HCT116 (cell line): ENCODE measurements around the gene RERG. TPM values are rescaled to one million over a fixed set of nuclear protein-coding genes. Genes with fewer than 3 reads are reported as not detected.

ENCODE experiments used
- ATAC-seq: fragments of 200-7000 bp; cut with Tn5 transposase; 2 replicates; pipeline ENCODE4 v1.9.1; 2020; ENCODE audit warnings: mild to moderate bottlenecking, moderate library complexity
- BruUV-seq: library from RNA; stranded (reverse); fragments of 400-500 nt; replicated peaks from 2 replicates; lab custom pipeline; 2021; lab: Mats Ljungman, UMichigan
- CTCF ChIA-PET: fragments of 300-600 bp; sonication (Branson Sonifier 250); formaldehyde crosslinking; loops from one replicate; lab custom pipeline; 2021; ENCODE audit warnings: antibody characterized with exemption; lab: Charles Lee
- POLR2A ChIA-PET: fragments of 300-600, 350-600 bp; sonication (Branson Sonifier 250); formaldehyde crosslinking; loops from one replicate; lab custom pipeline; 2021; ENCODE audit warnings: antibody characterized with exemption; lab: Charles Lee
- RAD21 ChIA-PET, 2 experiments: fragments of 300-600 bp; sonication (Branson Sonifier 250); formaldehyde crosslinking; loops; one replicate each; lab custom pipeline; 2023; ENCODE audit warnings: low total read pairs in 2 of 2; ENCODE audit not compliant: uncharacterized antibody in 2 of 2, unreplicated experiment in 2 of 2, low non-redundant PET in 1 of 2; lab: Charles Lee
- DNase-seq: peaks from one replicate; pipeline ENCODE4 v3.0.0-alpha.2; 2010; ENCODE audit warnings: low read depth, low spot score
- H2AFZ ChIP-seq: fragments of 200-600 bp; shearing (Covaris generic), sonication (generic); 2 replicates; pipeline ENCODE4 v1.6.1; 2017; ENCODE audit warnings: low read depth, mixed run types, mixed read lengths, antibody characterized with exemption, low read length; ENCODE audit not compliant: poor library complexity, severe bottlenecking
- H3K27ac ChIP-seq: 2 replicates; pipeline ENCODE4 v1.5.1; 2012; ENCODE audit warnings: low read depth, low read length
- H3K27me3 ChIP-seq: fragments of 200-600 bp; sonication (generic); 2 replicates; pipeline ENCODE4 v1.6.1; 2016; ENCODE audit warnings: mixed run types, low read length, mixed read lengths; ENCODE audit not compliant: insufficient read depth
- H3K36me3 ChIP-seq, 2 experiments: fragments of 200-500 bp in 1 of 2; fragments of 200-600 bp in 1 of 2; sonication (Bioruptor generic) in 1 of 2; sonication (generic) in 1 of 2; 2 replicates each; pipeline versions ENCODE4 v1.5.1 to v1.6.1; 2014 to 2016; ENCODE audit warnings: low read length in 2 of 2, inconsistent platforms in 1 of 2, mixed read lengths in 1 of 2, mixed run types in 1 of 2; ENCODE audit not compliant: insufficient read depth in 2 of 2, control insufficient read depth in 1 of 2
- H3K4me1 ChIP-seq, 2 experiments: fragments of 200-600 bp in 1 of 2; sonication (generic) in 1 of 2; 2 replicates each; pipeline versions ENCODE4 v1.5.1 to v1.6.1; 2012 to 2017; ENCODE audit warnings: low read length in 2 of 2, inconsistent platforms in 1 of 2, mild to moderate bottlenecking in 1 of 2, mixed read lengths in 1 of 2, mixed run types in 1 of 2, moderate library complexity in 1 of 2; ENCODE audit not compliant: insufficient read depth in 2 of 2, control insufficient read depth in 1 of 2
- H3K4me2 ChIP-seq: fragments of 200-600 bp; sonication (generic); 2 replicates; pipeline ENCODE4 v1.6.1; 2017; ENCODE audit warnings: mixed run types, low read length, mixed read lengths
- H3K4me3 ChIP-seq, 2 experiments: fragments of 200-600 bp in 1 of 2; sonication (generic) in 1 of 2; replicated peaks in 1 of 2; 2 replicates each; pipeline ENCODE4 v1.5.1; 2011 to 2016; ENCODE audit warnings: low read length in 2 of 2, control low read depth in 1 of 2, low read depth in 1 of 2, mild to moderate bottlenecking in 1 of 2, mixed read lengths in 1 of 2, mixed run types in 1 of 2
- H3K79me2 ChIP-seq: fragments of 200-600 bp; sonication (generic); 2 replicates; pipeline ENCODE4 v1.6.1; 2017; ENCODE audit warnings: mild to moderate bottlenecking, mixed run types, low read length, moderate library complexity, mixed read lengths; ENCODE audit not compliant: insufficient read depth
- H3K9ac ChIP-seq: fragments of 200-600 bp; sonication (generic); 2 replicates; pipeline ENCODE4 v1.6.1; 2016; ENCODE audit warnings: low read length, mixed read lengths
- H3K9me2 ChIP-seq: fragments of 200-600 bp; sonication (generic), shearing (Covaris generic); 2 replicates; pipeline ENCODE4 v1.6.1; 2017; ENCODE audit warnings: mixed run types, mild to moderate bottlenecking, moderate library complexity; ENCODE audit not compliant: insufficient read depth
- H3K9me3 ChIP-seq, 2 experiments: fragments of 200-500 bp in 1 of 2; fragments of 200-600 bp in 1 of 2; sonication (Bioruptor generic) in 1 of 2; sonication (generic) in 1 of 2; 2 replicates each; pipeline ENCODE4 v1.6.1; 2014 to 2017; ENCODE audit warnings: low read length in 2 of 2, mixed read lengths in 2 of 2, inconsistent platforms in 1 of 2, low read depth in 1 of 2, mild to moderate bottlenecking in 1 of 2, mixed run types in 1 of 2, moderate library complexity in 1 of 2; ENCODE audit not compliant: control insufficient read depth in 1 of 2, insufficient read depth in 1 of 2
- H4K20me1 ChIP-seq: fragments of 200-600 bp; sonication (generic), shearing (Covaris generic); 2 replicates; pipeline ENCODE4 v1.6.1; 2017; ENCODE audit warnings: mixed run types, mild to moderate bottlenecking, moderate library complexity; ENCODE audit not compliant: insufficient read depth
- ATF3 ChIP-seq: IDR thresholded peaks from 2 replicates; pipeline ENCODE4 v1.6.1; 2012
- CBX3 ChIP-seq: IDR thresholded peaks from 2 replicates; pipeline ENCODE4 v1.6.1; 2012; ENCODE audit warnings: low read depth
- CEBPB ChIP-seq: IDR thresholded peaks from 2 replicates; pipeline ENCODE4 v1.6.1; 2012; ENCODE audit warnings: low read depth
- CTCF ChIP-seq, 3 experiments: fragments of 200-600 bp in 1 of 3; sonication (generic) in 1 of 3; IDR thresholded peaks in 2 of 3; conservative IDR thresholded peaks in 1 of 3; 2 replicates each; pipeline ENCODE4 v1.5.1; 2012 to 2017; ENCODE audit warnings: low read depth in 2 of 3, low read length in 2 of 3, antibody characterized with exemption in 1 of 3, borderline replicate concordance in 1 of 3, control low read depth in 1 of 3, mild to moderate bottlenecking in 1 of 3, mixed read lengths in 1 of 3, mixed run types in 1 of 3, moderate library complexity in 1 of 3; ENCODE audit not compliant: insufficient read depth in 1 of 3
- ELF1 ChIP-seq: IDR thresholded peaks from 2 replicates; pipeline ENCODE4 v1.6.1; 2012; ENCODE audit warnings: low read depth, borderline replicate concordance
- EZH2phosphoT487 ChIP-seq: fragments of 200-600 bp; IDR thresholded peaks from 2 replicates; pipeline ENCODE4 v1.6.1; 2018; ENCODE audit warnings: antibody characterized with exemption, borderline replicate concordance
- MAX ChIP-seq: IDR thresholded peaks from 2 replicates; pipeline ENCODE4 v1.6.1; 2012
- POLR2A ChIP-seq: IDR thresholded peaks from 2 replicates; pipeline ENCODE4 v1.7.0; 2011; ENCODE audit warnings: borderline replicate concordance; ENCODE audit not compliant: insufficient read depth, insufficient read length; ENCODE audit errors: extremely low read depth
- SIN3A ChIP-seq: IDR thresholded peaks from 2 replicates; pipeline ENCODE4 v1.6.1; 2012; ENCODE audit warnings: low read depth
- SP1 ChIP-seq: IDR thresholded peaks from 2 replicates; pipeline ENCODE4 v1.6.1; 2012; ENCODE audit warnings: low read depth
- YY1 ChIP-seq: IDR thresholded peaks from 2 replicates; pipeline ENCODE4 v1.6.1; 2011; ENCODE audit warnings: low read length, low read depth, moderate library complexity, mild to moderate bottlenecking; ENCODE audit not compliant: insufficient replicate concordance; ENCODE audit errors: extremely low read depth
- ZBTB33 ChIP-seq: IDR thresholded peaks from 2 replicates; pipeline ENCODE4 v1.6.1; 2011; ENCODE audit warnings: mild to moderate bottlenecking, low read length, moderate library complexity; ENCODE audit not compliant: insufficient replicate concordance; ENCODE audit errors: extremely low read depth
- ZNF274 ChIP-seq: fragments of 200-500 bp; sonication (Bioruptor generic); IDR thresholded peaks from 2 replicates; pipeline ENCODE4 v1.6.1; 2014; ENCODE audit warnings: mild to moderate bottlenecking, low read depth, low read length, inconsistent platforms
- intact Hi-C: fragments of 100-400 bp; cut with micrococcal nuclease; formaldehyde crosslinking; loops from 2 replicates; pipeline ENCODE4 v1.10.0; 2022
- total RNA-seq: library from RNA; stranded (reverse); gene quantifications from one replicate; pipeline ENCODE4 v1.2.1, GENCODE V29; 2021; ENCODE audit not compliant: unreplicated experiment

Gene RERG
- total RNA-seq, 1 experiment from 2014 or later: not detected

- ATAC-seq: no peak
- Histone ChIP-seq H3K4me3 (no peak overlapping the region), H4K20me1 (no peaks in the 10 kb centered on the region), H3K4me2 (no peak overlapping the region), H3K4me1 (no peaks in the 10 kb centered on the region), H3K27ac (no peak overlapping the region), H3K36me3 (no peaks in the 10 kb centered on the region), H3K79me2 (no peaks in the 10 kb centered on the region), H2AFZ (no peak overlapping the region), H3K9me3 (no peaks in the 10 kb centered on the region), H3K27me3 (peaks cover 55% of the 10 kb centered on the region), H3K9ac (no peak overlapping the region), H3K9me2 (no peaks in the 10 kb centered on the region)
- DNase-seq: no peak
- RAD21 ChIA-PET: no interaction called here
- CTCF ChIA-PET: no interaction called here
- no TSS peak for BruUV-seq
- TF ChIP-seq ZBTB33 (no peak), YY1 (no peak), SP1 (no peak), CEBPB (no peak), POLR2A (no peak), EZH2phosphoT487 (no peak)
- POLR2A ChIA-PET: interaction anchor here (0.7 kb wide), 1 partner anchor 37 kb away, joined by 3 read pairs; no protein-coding TSS in a partner anchor
- intact Hi-C loops: no loop called here
Observed at GRCh38 chr12:15214851-15215601, 6.2 kb downstream of the RERG start.

- no peaks in the 10 kb centered on the region for H3K9me3 ChIP-seq
- H3K9ac ChIP-seq: no peak overlapping the region
- RAD21 ChIA-PET: no interaction called here
- intact Hi-C loops: no loop called here
- H2AFZ ChIP-seq: no peak overlapping the region
- POLR2A ChIA-PET: interaction anchor here (0.6 kb wide), 1 partner anchor 361 kb away, joined by 3 read pairs; no protein-coding TSS in a partner anchor
- ATAC-seq (no peak), DNase-seq (no peak)
- no peaks in the 10 kb centered on the region for H3K9me2 ChIP-seq
- no peak overlapping the region for H3K4me3 ChIP-seq
- H3K4me2 ChIP-seq: no peak overlapping the region
- H3K27ac ChIP-seq: no peak overlapping the region
- no peaks in the 10 kb centered on the region for H3K79me2 ChIP-seq
- CTCF ChIA-PET: interaction anchor here (1.0 to 1.9 kb wide), 3 partner anchors 8 to 310 kb away, joined by 3 to 11 read pairs (median 3); partner anchors contain the start of gene RERG
- H3K36me3 ChIP-seq: no peaks in the 10 kb centered on the region
- no peaks in the 10 kb centered on the region for H3K4me1 ChIP-seq
- H3K27me3 ChIP-seq: peaks cover 42% of the 10 kb centered on the region
- no peaks in the 10 kb centered on the region for H4K20me1 ChIP-seq
- BruUV-seq: no TSS peak
- TF ChIP-seq CTCF (IDR thresholded peaks at IDR 0.05 in 2 of 3, conservative IDR thresholded peaks at IDR 0.05 in 1 of 3; ENCODE audit: borderline replicate concordance in 1 of 3, insufficient read depth in 1 of 3, low read depth in 2 of 3, low read length in 2 of 3) (no peak), ELF1 (no peak), MAX (no peak), SIN3A (no peak), ATF3 (no peak), ZNF274 (no peak), CBX3 (no peak)
Observed at GRCh38 chr12:15212930-15213329, 8.3 kb downstream of the RERG start.
